NCI-H2196 (cell line): ENCODE results near the gene PKP2.

ENCODE experiments used
- DNase-seq: peaks from one replicate; lab custom pipeline; 2025; ENCODE audit not compliant: unreplicated experiment; lab: John Stamatoyannopoulos, UW

Gene PKP2

DNA sequence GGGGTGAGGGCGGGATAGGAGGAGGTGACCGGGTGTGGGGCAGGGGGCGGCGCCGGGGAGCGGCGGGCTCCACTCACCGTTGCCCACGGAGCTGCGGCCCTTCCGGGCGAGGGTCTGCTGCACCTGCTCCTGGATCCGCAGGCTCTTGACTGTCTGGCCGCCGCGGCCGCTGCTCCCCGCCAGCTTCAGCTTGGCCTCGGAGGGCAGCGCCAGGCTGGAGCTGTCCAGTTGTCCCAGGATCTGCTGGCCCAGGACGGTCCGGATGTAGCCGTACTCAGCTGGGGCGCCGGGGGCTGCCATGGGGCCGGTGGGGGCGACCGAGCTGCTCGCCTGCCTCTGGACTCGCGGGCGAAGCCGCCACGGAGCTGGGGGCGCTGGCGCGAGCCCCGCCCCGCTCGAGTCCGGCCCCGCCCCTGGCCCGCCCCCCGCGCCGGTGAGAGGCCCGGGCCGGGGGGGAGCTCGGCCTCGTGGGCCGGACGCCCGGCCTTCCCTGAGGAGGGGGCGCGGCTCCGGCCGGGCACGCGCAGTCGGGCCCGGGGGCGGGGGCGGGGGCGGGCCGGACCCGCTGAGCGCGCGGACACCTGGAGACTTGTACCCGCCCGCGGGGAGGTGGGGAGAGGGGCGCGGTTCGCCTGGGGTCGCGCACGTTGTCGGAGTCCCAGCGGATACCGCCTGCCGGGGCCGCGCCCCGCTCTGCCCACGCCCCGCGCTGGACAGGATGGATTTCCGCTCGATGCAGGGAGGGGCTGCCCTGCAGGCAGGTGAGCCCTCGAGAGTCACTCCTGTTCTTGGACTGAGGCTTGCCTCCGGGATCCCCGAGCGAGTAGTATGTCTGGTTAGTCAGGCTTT, at the start of gene PKP2:
Gene PKP2 (minus strand): TSS at position 346 of the 849 bp plus-strand sequence. CDS start 46 bp downstream, at position 300.
- DNase-seq = peak; percentile 94

DNA sequence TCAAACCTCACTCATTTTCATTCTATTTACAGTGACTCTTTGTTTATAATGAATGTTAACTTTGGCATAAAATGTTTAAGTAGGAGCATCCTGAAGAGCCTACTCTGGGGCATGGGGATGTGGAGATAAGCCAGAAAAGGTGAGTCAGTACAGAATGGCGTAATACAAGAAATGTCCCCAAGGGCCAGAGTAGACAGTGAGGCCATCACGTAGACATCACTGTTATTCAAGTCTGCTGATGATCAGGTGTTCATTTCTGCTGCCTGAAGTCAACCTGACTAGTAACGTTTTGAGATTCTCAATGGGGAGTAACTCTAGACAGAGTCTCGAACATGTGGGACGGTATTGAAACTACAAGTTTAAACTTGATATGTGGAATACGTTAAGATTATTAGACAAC, 47.6 kb upstream of the PKP2 start:
- no peak for DNase-seq

- no peak for DNase-seq
Measured at GRCh38 chr12:32939801-32940200, 43.2 kb upstream of the PKP2 start.

DNA sequence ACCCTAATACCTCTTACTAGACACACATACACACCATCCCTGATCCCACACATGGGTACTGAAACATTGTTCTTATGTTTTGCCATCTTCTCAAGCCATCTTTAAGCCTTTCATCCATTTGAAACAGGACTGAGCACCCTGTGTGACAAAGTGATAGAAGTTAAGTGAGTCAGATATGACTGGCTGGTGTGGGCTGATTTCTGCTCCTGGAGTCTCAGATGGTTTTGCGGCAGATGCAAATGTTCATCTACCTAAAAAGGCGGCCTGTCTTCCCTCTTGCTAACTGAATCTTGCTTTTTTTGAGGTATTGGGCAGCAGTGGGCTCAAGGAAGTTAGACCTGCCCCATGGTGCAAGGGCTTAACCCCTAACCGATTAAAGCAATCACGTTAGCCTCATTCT, 30.4 kb upstream of the PKP2 start:
- no peak for DNase-seq

- no peak for DNase-seq
Measured at GRCh38 chr12:32926356-32926755, 29.8 kb upstream of the PKP2 start.

GRCh38 chr12:32922546-32923297, 26.1 kb upstream of the PKP2 start:
- no peak for DNase-seq

DNA sequence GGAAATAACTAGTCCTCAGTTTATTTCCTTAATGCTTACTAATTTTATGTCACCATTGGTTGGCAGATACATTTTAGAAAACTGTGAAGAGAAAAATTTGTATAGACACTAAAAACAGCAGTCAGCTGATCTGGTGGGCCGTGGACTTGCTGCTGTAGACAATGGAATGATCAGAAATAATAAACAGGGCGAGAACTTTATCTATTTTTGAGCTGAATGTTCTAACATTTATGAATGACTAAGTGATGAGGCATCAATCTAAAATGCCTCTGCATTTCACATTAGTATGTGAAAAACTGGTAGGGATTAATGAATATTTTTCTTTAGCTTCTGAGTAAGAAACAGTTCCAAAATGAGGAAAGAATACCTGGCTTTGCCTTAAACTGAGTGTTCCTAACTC, 24.8 kb upstream of the PKP2 start:
- DNase-seq = no peak

- no peak for DNase-seq
Measured at GRCh38 chr12:32920506-32921085, 24.0 kb upstream of the PKP2 start.

- peak; percentile 32 for DNase-seq
Measured at GRCh38 chr12:32918890-32919801, 22.6 kb upstream of the PKP2 start.

DNA sequence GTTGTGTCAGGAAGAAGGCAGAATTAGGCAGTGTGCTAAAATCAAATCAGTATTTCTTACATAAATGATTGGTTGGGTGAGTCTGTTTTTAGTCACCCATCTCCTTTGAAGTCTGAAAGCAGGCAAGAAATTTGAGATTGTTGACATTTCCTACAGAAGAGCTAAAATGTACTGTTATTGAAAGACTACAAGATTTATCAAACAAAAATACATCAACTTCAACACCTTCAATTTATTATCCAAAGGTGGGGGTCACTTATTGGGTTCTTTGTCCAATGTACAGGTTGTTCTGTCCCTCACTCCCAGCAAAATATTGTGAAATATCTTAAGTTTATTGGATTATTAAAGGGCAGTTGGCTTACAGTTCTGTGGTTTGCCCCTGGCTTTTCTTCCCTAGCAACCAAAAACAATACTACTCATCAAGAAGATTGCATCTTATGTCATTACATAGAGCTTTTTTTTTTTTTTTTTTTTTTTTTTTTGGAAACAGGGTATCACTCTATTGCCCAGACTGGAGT, 20.6 kb upstream of the PKP2 start:
- no peak for DNase-seq

- no peak for DNase-seq
Measured at GRCh38 chr12:32907898-32908476, 11.4 kb upstream of the PKP2 start.

DNA sequence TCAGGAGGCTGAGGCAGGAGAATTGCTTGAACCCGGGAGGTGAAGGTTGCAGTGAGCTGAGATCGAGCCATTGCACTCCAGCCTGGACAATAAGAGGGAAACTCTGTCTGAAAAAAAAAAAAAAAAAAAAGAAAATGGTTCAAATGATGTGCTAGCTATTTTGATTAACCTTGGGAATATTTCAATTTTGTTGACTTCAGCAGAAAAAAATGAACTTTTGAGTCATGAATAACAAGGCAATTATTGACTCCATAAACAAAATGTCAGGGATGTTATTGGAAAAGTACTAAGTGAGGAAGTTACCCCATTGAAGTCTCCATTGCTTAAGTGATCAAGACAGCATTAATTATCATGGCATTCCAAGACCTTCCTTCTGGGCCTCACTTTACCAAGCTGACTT, 10.6 kb upstream of the PKP2 start:
- DNase-seq = no peak

- DNase-seq = peak; percentile 42
Measured at GRCh38 chr12:32906399-32907165, 10.0 kb upstream of the PKP2 start.

DNA sequence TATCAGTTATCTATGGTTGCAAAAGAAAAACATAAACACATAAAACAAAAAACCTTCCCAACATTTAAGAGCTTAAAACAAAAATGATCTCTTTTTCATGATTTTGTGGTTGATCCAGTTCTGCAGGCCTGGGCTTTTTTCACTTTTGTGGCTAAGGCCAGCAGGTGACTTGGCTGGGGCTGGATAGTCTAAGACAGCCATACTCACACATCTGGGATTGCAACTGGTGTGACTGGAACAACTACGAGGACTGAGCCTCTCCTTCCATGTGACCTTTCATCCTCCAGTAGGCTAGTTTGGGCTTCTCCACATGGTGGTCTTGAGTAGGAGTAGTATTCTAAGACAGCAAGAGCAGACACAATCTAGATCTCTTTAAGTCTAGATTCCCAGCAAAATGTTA, 7.2 kb upstream of the PKP2 start:
- no peak for DNase-seq

- no peak for DNase-seq
Measured at GRCh38 chr12:32903318-32903717, 6.7 kb upstream of the PKP2 start.

DNA sequence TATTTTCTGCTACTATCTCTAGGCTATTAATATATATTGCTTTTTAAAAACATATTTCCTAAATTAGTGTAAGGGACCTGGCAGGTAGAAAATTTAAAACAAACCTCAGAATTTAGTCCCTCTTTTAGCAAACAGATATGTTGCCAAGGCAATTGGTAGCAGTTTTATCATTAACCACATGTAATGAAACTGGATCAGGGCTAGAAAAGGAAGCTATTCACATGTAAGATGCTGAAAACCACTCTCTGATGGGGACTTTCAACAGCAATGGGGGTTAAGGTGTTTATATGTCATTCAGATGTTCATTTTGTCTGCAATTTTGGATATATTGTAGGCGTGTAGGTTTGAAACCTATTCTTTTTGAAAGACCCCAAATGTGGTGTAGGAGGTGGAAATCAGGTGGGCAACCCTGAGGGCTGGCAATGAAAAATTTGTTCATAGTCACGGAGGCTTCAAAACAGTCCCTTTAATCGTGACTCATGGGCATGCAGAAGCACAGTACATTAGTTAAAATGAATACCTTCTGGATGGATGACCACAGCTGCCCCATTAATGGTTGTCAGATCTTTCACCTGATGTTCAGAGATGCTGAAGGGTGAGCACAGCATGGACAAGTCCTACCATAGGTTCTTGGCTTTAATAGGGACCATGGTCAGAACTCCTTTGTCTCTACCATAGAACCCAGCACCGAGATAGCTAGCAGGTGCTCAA, 5.9 kb upstream of the PKP2 start:
- no peak for DNase-seq

- no peak for DNase-seq
Measured at GRCh38 chr12:32901553-32901952, 5.0 kb upstream of the PKP2 start.

GRCh38 chr12:32897687-32898573, 1.4 kb upstream of the PKP2 start:
- DNase-seq = no peak
